Activated B cell treated with CpG ODN at 0.5 μM for 24 hours (primary cell): ENCODE measurements around the gene FBXW7. TPM values are rescaled to one million over a fixed set of nuclear protein-coding genes. Genes with fewer than 3 reads are reported as not detected.

Experiments used
- ATAC-seq: fragments of 200-7000 bp; cut with Tn5 transposase; one replicate; pipeline ENCODE4 v1.10.0; 2021; ENCODE audit warnings: low read depth, mild to moderate bottlenecking, moderate library complexity
- CTCF ChIA-PET: fragments of 350-600 bp; sonication (Branson Sonifier 250); formaldehyde crosslinking; loops from one replicate; lab custom pipeline; 2021; ENCODE audit warnings: antibody characterized with exemption; lab: Charles Lee
- POLR2A ChIA-PET: fragments of 350-600 bp; sonication (Branson Sonifier 250); formaldehyde crosslinking; loops from one replicate; lab custom pipeline; 2021; ENCODE audit warnings: antibody characterized with exemption; lab: Charles Lee
- DNase-seq: peaks from one replicate; pipeline ENCODE4 v3.0.0; 2022
- H3K27ac Mint-ChIP-seq: one replicate; pipeline ENCODE4 v1.8.0; 2020; ENCODE audit warnings: mixed read lengths
- H3K27me3 Mint-ChIP-seq: one replicate; pipeline ENCODE4 v1.8.0; 2021; ENCODE audit warnings: mixed read lengths
- H3K36me3 Mint-ChIP-seq: one replicate; pipeline ENCODE4 v1.8.0; 2021; ENCODE audit warnings: low read depth, mixed read lengths
- H3K4me1 Mint-ChIP-seq: one replicate; pipeline ENCODE4 v1.8.0; 2021; ENCODE audit warnings: mixed read lengths
- H3K4me3 Mint-ChIP-seq: one replicate; pipeline ENCODE4 v1.8.0; 2020; ENCODE audit warnings: mild to moderate bottlenecking, mixed read lengths
- H3K9me3 Mint-ChIP-seq: one replicate; pipeline ENCODE4 v1.8.0; 2020; ENCODE audit warnings: mixed read lengths
- CTCF ChIP-seq: fragments of 200-600 bp; IDR thresholded peaks from one replicate; pipeline ENCODE4 v1.8.0; 2022; ENCODE audit warnings: antibody characterized with exemption, mild to moderate bottlenecking
- intact Hi-C: fragments of 100-400 bp; cut with micrococcal nuclease; formaldehyde crosslinking; loops from one replicate; pipeline ENCODE4 v1.15.1; 2024
- total RNA-seq: library from RNA; stranded (reverse); gene quantifications from 2 replicates; pipeline ENCODE4 v1.2.3, GENCODE V29; 2022

Gene FBXW7
- total RNA-seq, 1 donor from 2014 or later = 96.5 TPM

GRCh38 chr4:152437561-152437960, 98.3 kb downstream of the FBXW7 start:
- Mint-ChIP-seq H3K36me3 (peaks cover 10% of the 10 kb centered on the region), H3K27me3 (no peaks in the 10 kb centered on the region), H3K4me1 (peaks cover 36% of the 10 kb centered on the region), H3K4me3 (no peak overlapping the region), H3K9me3 (no peaks in the 10 kb centered on the region), H3K27ac (no peak overlapping the region)
- no peak for TF ChIP-seq CTCF
- ATAC-seq = no peak
- DNase-seq = no peak
- ChIA-PET POLR2A (no interaction called here), CTCF (no interaction called here)
- intact Hi-C loops = no loop called here

- no peaks in the 10 kb centered on the region for H3K27me3 Mint-ChIP-seq
- ATAC-seq = no peak
- ChIA-PET CTCF (interaction anchor here (1.0 kb wide), 1 partner anchor 28 kb away, joined by 3 read pairs; no protein-coding TSS in a partner anchor), POLR2A (no interaction called here)
- no peak overlapping the region for H3K27ac Mint-ChIP-seq
- no peak for DNase-seq
- no peak for TF ChIP-seq CTCF
- peaks cover 13% of the 10 kb centered on the region for H3K36me3 Mint-ChIP-seq
- H3K4me1 Mint-ChIP-seq = peaks cover 36% of the 10 kb centered on the region
- intact Hi-C loops = no loop called here
- no peaks in the 10 kb centered on the region for H3K9me3 Mint-ChIP-seq
- H3K4me3 Mint-ChIP-seq = no peak overlapping the region
Observed at GRCh38 chr4:152436384-152436783, 99.5 kb downstream of the FBXW7 start.

- DNase-seq = no peak
- Mint-ChIP-seq H3K4me1 (peaks cover 36% of the 10 kb centered on the region), H3K9me3 (no peaks in the 10 kb centered on the region), H3K27ac (no peak overlapping the region), H3K36me3 (peaks cover 21% of the 10 kb centered on the region), H3K4me3 (no peak overlapping the region), H3K27me3 (no peaks in the 10 kb centered on the region)
- peak; percentile 81 for ATAC-seq
- ChIA-PET CTCF (no interaction called here), POLR2A (interaction anchor here (1.0 to 1.3 kb wide), 2 partner anchors 102 to 212 kb away, joined by 3 read pairs; partner anchors contain the start of gene FBXW7)
- intact Hi-C loops = loop anchor here (2.0 kb wide), 1 partner anchor 15 kb away; no protein-coding TSS in a partner anchor
- no peak for TF ChIP-seq CTCF
Observed at GRCh38 chr4:152434011-152434410, 101.9 kb downstream of the FBXW7 start.

GRCh38 chr4:152431784-152432183, 104.1 kb downstream of the FBXW7 start:
- CTCF ChIA-PET = no interaction called here
- intact Hi-C loops = no loop called here
- peaks cover 21% of the 10 kb centered on the region for H3K36me3 Mint-ChIP-seq
- peaks cover 34% of the 10 kb centered on the region for H3K4me1 Mint-ChIP-seq
- no peaks in the 10 kb centered on the region for H3K27me3 Mint-ChIP-seq
- H3K27ac Mint-ChIP-seq = no peak overlapping the region
- H3K4me3 Mint-ChIP-seq = no peak overlapping the region
- DNase-seq (no peak), ATAC-seq (no peak)
- no peaks in the 10 kb centered on the region for H3K9me3 Mint-ChIP-seq
- no peak for TF ChIP-seq CTCF
- POLR2A ChIA-PET = no interaction called here

GRCh38 chr4:152431291-152431690, 104.6 kb downstream of the FBXW7 start:
- intact Hi-C loops = no loop called here
- Mint-ChIP-seq H3K27me3 (no peaks in the 10 kb centered on the region), H3K4me3 (no peak overlapping the region), H3K9me3 (no peaks in the 10 kb centered on the region), H3K36me3 (peaks cover 25% of the 10 kb centered on the region), H3K27ac (no peak overlapping the region), H3K4me1 (peaks cover 32% of the 10 kb centered on the region)
- ChIA-PET POLR2A (no interaction called here), CTCF (no interaction called here)
- TF ChIP-seq CTCF = no peak
- no peak for ATAC-seq
- DNase-seq = no peak
